ENCODE results near the gene SLC17A9.

DNA sequence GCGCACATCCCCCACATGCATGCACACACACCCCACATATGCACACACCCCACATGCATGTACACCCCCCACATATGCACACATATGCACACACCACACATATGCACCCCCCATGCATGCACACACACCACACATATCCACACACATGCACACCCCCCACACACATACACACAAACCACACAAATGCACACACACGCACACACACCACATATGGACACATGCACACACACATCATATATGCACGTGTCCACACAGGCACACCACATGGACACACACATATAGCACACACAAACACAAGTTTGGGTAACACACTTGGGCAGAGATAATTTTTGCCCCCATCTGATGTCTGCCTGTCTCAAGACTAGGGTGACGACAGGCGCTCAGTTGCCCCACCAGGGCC is 45.9 kb downstream of the SLC17A9 start:
- no peak for TF ChIP-seq EZH2 (IDR thresholded peaks at IDR 0.05; ENCODE audit: insufficient read depth, low read length)
- TF ChIP-seq, protein P1, sequence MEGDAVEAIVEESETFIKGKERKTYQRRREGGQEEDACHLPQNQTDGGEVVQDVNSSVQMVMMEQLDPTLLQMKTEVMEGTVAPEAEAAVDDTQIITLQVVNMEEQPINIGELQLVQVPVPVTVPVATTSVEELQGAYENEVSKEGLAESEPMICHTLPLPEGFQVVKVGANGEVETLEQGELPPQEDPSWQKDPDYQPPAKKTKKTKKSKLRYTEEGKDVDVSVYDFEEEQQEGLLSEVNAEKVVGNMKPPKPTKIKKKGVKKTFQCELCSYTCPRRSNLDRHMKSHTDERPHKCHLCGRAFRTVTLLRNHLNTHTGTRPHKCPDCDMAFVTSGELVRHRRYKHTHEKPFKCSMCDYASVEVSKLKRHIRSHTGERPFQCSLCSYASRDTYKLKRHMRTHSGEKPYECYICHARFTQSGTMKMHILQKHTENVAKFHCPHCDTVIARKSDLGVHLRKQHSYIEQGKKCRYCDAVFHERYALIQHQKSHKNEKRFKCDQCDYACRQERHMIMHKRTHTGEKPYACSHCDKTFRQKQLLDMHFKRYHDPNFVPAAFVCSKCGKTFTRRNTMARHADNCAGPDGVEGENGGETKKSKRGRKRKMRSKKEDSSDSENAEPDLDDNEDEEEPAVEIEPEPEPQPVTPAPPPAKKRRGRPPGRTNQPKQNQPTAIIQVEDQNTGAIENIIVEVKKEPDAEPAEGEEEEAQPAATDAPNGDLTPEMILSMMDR (IDR thresholded peaks at IDR 0.05; ENCODE audit: insufficient read depth, low read depth, low read length), result no peak
